HFF-Myc (cell line): ENCODE data around the gene SPTLC3.

Source experiments
- DNase-seq: peaks from one replicate; pipeline ENCODE4 v3.0.0-alpha.2; 2011; ENCODE audit warnings: low read depth; ENCODE audit errors: extremely low read depth
- H3K4me3 ChIP-seq: replicated peaks from 2 replicates; pipeline ENCODE4 v1.5.1; 2011; ENCODE audit warnings: low read depth, mild to moderate bottlenecking, control low read depth, low read length
- CTCF ChIP-seq: IDR thresholded peaks from 2 replicates; pipeline ENCODE4 v1.5.1; 2012; ENCODE audit warnings: mild to moderate bottlenecking, low read depth, low read length, control low read depth; ENCODE audit errors: missing control alignments

The SPTLC3 gene

GRCh38 chr20:13213335-13213734 is 204.6 kb downstream of the SPTLC3 start:
- no peak for TF ChIP-seq CTCF
- no peak for DNase-seq
- H3K4me3 ChIP-seq = no peak overlapping the region

GRCh38 chr20:13216533-13216932 is 207.8 kb downstream of the SPTLC3 start:
- H3K4me3 ChIP-seq = no peak overlapping the region
- no peak for TF ChIP-seq CTCF
- no peak for DNase-seq
